Urothelium cell line (cell line): Measurements from ENCODE around the gene NTNG1.
"Not testable (repeated sequence)": the region's sequence is repeated elsewhere in the genome, so short reads cannot be mapped to it uniquely, and the experiment has no call there.

Experiments
- DNase-seq: peaks from one replicate; pipeline ENCODE4 v3.0.0; 2011; ENCODE audit warnings: low spot score, mixed read lengths
- FAIRE-seq: peaks from 2 replicates; lab custom pipeline; 2011; peaks lifted over from hg19 to GRCh38; lab: Jason Lieb, UNC

The NTNG1 gene

GRCh38 chr1:107140703-107141490 is at the start of gene NTNG1:
NTNG1 (plus strand) TSS chr1:107141039.
- DNase-seq (peak; percentile 9), FAIRE-seq (no peak)

- FAIRE-seq (no peak), DNase-seq (no peak)
These were observed 49.4 kb upstream of the NTNG1 start for GRCh38 chr1:107091418-107091817.

GRCh38 chr1:107093395-107093794 is 47.4 kb upstream of the NTNG1 start:
- DNase-seq, FAIRE-seq: not testable (repeated sequence)

GRCh38 chr1:107095647-107096046 is 45.2 kb upstream of the NTNG1 start:
- FAIRE-seq: no peak
- no peak for DNase-seq

GRCh38 chr1:107096690-107097089 is 44.1 kb upstream of the NTNG1 start:
- no peak for FAIRE-seq
- no peak for DNase-seq

- DNase-seq (no peak), FAIRE-seq (no peak)
These were observed 41.9 kb upstream of the NTNG1 start for GRCh38 chr1:107098961-107099360.

- FAIRE-seq (no peak), DNase-seq (no peak)
These were observed 40.4 kb upstream of the NTNG1 start for GRCh38 chr1:107100331-107100984.

GRCh38 chr1:107105914-107106313 is 34.9 kb upstream of the NTNG1 start:
- FAIRE-seq (no peak), DNase-seq (no peak)

- FAIRE-seq: no peak
- DNase-seq: no peak
These were observed 30.5 kb upstream of the NTNG1 start for GRCh38 chr1:107110326-107110725.

GRCh38 chr1:107116306-107116790 is 24.5 kb upstream of the NTNG1 start:
- no peak for DNase-seq
- no peak for FAIRE-seq

GRCh38 chr1:107122225-107122624 is 18.6 kb upstream of the NTNG1 start:
- DNase-seq: no peak
- FAIRE-seq: no peak

GRCh38 chr1:107123741-107124140 is 17.1 kb upstream of the NTNG1 start:
- no peak for DNase-seq

GRCh38 chr1:107124694-107125093 is 16.1 kb upstream of the NTNG1 start:
- DNase-seq (no peak), FAIRE-seq (no peak)

More at GRCh38 chr1:107123741-107124140, 17.1 kb upstream of the NTNG1 start:
- no peak for FAIRE-seq

- no peak for FAIRE-seq
- no peak for DNase-seq
These were observed 8.6 kb upstream of the NTNG1 start for GRCh38 chr1:107132195-107132594.

GRCh38 chr1:107132780-107133179 is 8.1 kb upstream of the NTNG1 start:
- FAIRE-seq: no peak
- DNase-seq: no peak

- FAIRE-seq (no peak), DNase-seq (peak; percentile 22)
These were observed 5.4 kb upstream of the NTNG1 start for GRCh38 chr1:107135463-107135862.

- DNase-seq: peak; percentile 10
- no peak for FAIRE-seq
These were observed 2.7 kb upstream of the NTNG1 start for GRCh38 chr1:107138166-107138565.

- FAIRE-seq: no peak
- DNase-seq: peak; percentile 26
These were observed 1.9 kb upstream of the NTNG1 start for GRCh38 chr1:107138767-107139445.

GRCh38 chr1:107139833-107140702 is 771 bp upstream of the NTNG1 start:
- DNase-seq (peak; percentile 18), FAIRE-seq (no peak)

- DNase-seq: no peak
- no peak for FAIRE-seq
These were observed 770 bp downstream of the NTNG1 start for GRCh38 chr1:107141491-107142126.
